Skeletal muscle tissue (tissue), 4 donors: ENCODE measurements around the gene ZYX. TPM values are rescaled to one million over a fixed set of nuclear protein-coding genes. Genes with fewer than 3 reads are reported as not detected.
A peak's percentile ranks its signal among the peaks of the same experiment; 100 is the strongest.

Source experiments
- H3K27ac ChIP-seq: one replicate; pipeline ENCODE4 v1.7.0; 2013; ENCODE audit warnings: mild to moderate bottlenecking, low read depth, low read length, inconsistent platforms
- H3K27me3 ChIP-seq, 3 donors: one replicate each; pipeline ENCODE4 v1.7.0; 2013; ENCODE audit warnings: low read length in 3 of 3; ENCODE audit not compliant: control insufficient read depth in 3 of 3, insufficient read depth in 3 of 3
- H3K36me3 ChIP-seq, 3 donors: one replicate each; pipeline ENCODE4 v1.7.0; 2013; ENCODE audit warnings: low read length in 3 of 3; ENCODE audit not compliant: control insufficient read depth in 3 of 3, insufficient read depth in 3 of 3
- H3K4me1 ChIP-seq, 3 donors: one replicate each; pipeline ENCODE4 v1.7.0; 2013; ENCODE audit warnings: low read length in 3 of 3, mild to moderate bottlenecking in 3 of 3; ENCODE audit not compliant: control insufficient read depth in 3 of 3, insufficient read depth in 3 of 3
- H3K4me3 ChIP-seq, 3 donors: one replicate each; pipeline ENCODE4 v1.7.0; 2013; ENCODE audit warnings: low read length in 3 of 3
- H3K9ac ChIP-seq, 3 donors: one replicate each; pipeline ENCODE4 v1.7.0; 2013; ENCODE audit warnings: low read length in 3 of 3, mild to moderate bottlenecking in 3 of 3, moderate library complexity in 2 of 3, low read depth in 1 of 3
- H3K9me3 ChIP-seq, 3 donors: one replicate each; pipeline ENCODE4 v1.7.0; 2013; ENCODE audit warnings: low read length in 3 of 3; ENCODE audit not compliant: control insufficient read depth in 3 of 3
- total RNA-seq: library from RNA; depleted of rRNA; stranded (reverse); fragments of >200 nt; gene quantifications from one replicate; pipeline ENCODE4 v1.2.3, GENCODE V29; 2014
- donor health status: Osteomylitis.

Gene ZYX
- total RNA-seq, 1 donor from 2014 or later: 17.7 TPM

DNA sequence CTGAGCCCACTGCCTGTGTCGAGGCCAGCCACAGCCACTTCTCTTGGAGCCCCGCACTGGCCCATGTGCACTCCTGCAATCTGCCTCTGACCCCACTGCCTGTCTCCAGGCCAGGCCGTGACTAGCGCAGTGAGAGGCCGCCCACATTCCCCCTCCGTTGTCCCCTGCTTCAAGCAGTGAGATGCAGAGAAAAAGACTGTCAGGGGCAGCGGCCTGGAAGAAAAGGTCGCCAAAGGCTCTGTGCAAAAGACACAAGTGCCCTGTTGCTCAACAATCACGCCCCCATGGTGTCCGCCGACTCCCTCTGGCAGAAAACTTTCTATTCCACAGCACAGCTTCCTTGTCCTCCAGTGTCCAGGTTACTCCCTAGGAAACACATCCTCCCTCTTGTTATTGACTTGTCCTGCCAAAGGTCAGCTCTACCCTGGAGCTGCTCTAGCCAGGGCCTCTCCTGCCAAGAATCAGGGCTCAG lies 28.6 kb upstream of the ZYX start:
- Histone ChIP-seq H3K4me1 (no peaks in the 10 kb centered on the region), H3K9ac (no peak overlapping the region), H3K4me3 (no peak overlapping the region), H3K9me3 (no peaks in the 10 kb centered on the region), H3K36me3 (peaks cover 11 to 25% (median 20%) of the 10 kb centered on the region in 3 donors), H3K27ac (no peak overlapping the region), H3K27me3 (no peaks in the 10 kb centered on the region)

DNA sequence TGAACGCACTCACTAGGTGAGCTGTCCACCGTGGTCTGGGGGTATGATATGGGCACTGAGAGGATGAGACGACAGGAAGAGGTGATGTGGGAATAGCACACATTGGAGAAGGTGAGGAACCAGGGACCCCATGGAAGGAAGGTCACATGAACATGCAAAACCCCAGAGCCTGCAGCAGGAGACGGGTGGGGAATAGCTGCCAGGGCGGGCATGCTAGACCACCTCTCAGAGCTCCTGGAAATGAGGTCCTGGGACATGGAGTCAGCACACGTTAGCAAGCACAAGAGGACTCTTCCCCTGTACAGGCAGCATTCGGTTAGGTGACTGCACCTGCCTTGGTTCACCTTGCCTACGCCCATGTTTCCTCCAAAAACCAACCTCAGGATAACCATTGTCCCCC lies 26.8 kb upstream of the ZYX start:
- no peak overlapping the region for H3K27ac ChIP-seq
- no peak overlapping the region for H3K9ac ChIP-seq
- H3K36me3 ChIP-seq: peaks cover 4 to 22% (median 10%) of the 10 kb centered on the region in 3 donors
- H3K9me3 ChIP-seq: no peaks in the 10 kb centered on the region
- H3K4me3 ChIP-seq: no peak overlapping the region
- no peaks in the 10 kb centered on the region for H3K4me1 ChIP-seq
- peaks cover 0 to 3% (median 2%) of the 10 kb centered on the region in 3 donors for H3K27me3 ChIP-seq

DNA sequence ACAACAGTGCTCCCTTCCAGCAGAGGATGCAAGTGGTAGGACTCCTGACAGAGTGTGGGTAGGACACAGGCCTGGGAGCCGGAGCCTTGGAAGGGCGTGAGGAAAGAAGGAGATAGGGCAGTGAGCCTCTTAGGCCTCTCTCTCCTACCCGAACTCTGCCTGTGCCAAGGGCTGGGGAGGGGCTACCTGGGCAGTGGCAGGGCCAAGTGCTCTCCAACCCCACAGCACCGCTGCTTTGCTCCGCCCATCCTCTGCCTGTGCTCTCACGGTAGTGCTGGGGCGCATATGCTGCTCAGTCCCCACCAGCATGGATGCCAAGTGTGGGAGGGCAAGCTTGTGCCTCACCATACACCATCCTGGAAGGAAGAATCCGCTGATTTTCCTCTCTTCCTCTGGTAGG lies 26.2 kb upstream of the ZYX start:
- H3K27ac ChIP-seq: no peak overlapping the region
- H3K27me3 ChIP-seq: peaks cover 4 to 7% (median 5%) of the 10 kb centered on the region in 3 donors
- H3K36me3 ChIP-seq: peaks cover 0 to 17% (median 10%) of the 10 kb centered on the region in 3 donors
- H3K9me3 ChIP-seq: no peaks in the 10 kb centered on the region
- H3K4me1 ChIP-seq: no peaks in the 10 kb centered on the region
- no peak overlapping the region for H3K4me3 ChIP-seq
- no peak overlapping the region for H3K9ac ChIP-seq

DNA sequence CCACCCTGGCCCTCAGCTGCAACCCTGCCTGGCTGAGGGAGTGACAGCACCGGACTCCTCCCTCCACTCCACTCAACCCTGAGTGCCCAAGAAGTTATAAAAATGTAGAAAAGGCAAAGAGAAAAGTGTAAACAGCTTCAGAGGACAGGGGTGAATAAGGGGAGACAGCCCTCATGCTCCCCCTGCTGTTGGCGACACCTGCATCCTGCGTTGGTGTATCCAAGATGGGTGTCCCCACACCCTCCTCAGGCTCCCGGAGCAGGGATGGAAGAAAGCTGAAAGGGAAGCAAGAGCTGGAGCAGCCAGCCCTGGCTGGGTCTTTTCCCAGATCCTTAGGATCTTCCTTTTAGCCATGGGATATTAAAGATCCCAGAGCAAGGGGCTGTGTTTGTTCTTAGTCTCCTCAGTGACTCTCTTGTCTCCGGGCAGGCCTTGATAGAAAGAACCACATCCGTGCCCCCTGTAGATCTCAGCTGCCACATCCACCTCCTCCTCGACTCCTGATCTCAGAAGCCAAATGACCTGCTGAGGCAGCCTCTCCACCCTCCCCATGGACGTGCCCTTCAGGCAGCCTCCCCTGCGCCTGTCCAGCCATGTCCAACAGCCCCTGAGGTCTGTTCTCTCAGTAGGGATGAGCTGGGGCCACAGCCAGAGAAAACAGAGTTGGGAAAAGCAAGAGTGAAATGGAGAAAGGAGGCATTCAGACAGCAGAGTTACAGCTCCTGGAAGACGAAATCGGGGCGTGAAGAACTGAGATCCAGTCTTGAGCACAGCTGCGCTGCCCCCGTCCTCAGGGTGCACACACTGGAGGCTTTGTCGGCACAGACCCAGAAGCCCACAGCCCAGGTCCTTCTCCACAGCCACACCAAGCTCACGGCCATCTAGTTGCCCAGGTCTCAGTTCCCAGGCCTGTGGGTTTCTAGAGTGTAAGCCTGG lies 25.4 kb upstream of the ZYX start:
- Histone ChIP-seq H3K4me3 (no peak overlapping the region), H3K27me3 (peaks cover 8 to 14% (median 8%) of the 10 kb centered on the region in 3 donors), H3K9ac (no peak overlapping the region), H3K27ac (no peak overlapping the region), H3K4me1 (no peaks in the 10 kb centered on the region), H3K9me3 (no peaks in the 10 kb centered on the region), H3K36me3 (peaks cover 0 to 12% (median 6%) of the 10 kb centered on the region in 3 donors)

DNA sequence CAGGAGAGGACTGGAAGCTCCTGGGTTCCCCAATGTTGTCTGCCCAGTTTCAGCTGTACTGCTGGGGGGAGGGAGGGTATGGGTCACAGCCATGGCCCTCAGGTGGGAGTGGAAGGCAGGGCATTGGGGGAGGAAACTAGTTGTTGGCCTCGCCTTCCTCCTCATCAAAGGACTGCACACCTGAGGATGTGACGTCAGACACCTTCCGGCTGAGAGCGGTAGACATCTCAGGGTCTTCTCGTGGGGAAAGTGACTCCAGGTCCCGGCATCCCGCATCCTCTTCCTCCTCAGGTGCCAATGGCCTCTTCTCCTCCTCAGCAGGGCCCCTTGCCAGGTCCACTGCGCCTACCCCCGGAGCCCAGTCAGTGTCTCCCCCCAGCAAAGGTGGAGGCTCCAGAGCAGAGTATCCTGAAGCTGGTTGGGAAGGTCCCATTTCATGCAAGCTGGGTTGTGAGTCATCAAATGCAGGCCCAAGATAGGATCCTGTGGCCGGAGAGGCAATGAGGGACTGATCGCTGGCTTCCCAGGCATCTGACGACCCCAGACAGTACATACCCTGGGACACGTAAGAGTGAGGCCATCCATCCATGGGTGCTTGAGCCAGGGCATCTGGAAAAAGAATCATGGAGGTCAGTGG lies 24.6 kb upstream of the ZYX start:
- Histone ChIP-seq H3K4me1 (no peaks in the 10 kb centered on the region), H3K9me3 (no peaks in the 10 kb centered on the region), H3K4me3 (no peak overlapping the region), H3K27ac (no peak overlapping the region), H3K36me3 (peaks cover 0 to 8% (median under 1%) of the 10 kb centered on the region in 3 donors), H3K9ac (no peak overlapping the region), H3K27me3 (peaks cover 8 to 18% (median 12%) of the 10 kb centered on the region in 3 donors)

DNA sequence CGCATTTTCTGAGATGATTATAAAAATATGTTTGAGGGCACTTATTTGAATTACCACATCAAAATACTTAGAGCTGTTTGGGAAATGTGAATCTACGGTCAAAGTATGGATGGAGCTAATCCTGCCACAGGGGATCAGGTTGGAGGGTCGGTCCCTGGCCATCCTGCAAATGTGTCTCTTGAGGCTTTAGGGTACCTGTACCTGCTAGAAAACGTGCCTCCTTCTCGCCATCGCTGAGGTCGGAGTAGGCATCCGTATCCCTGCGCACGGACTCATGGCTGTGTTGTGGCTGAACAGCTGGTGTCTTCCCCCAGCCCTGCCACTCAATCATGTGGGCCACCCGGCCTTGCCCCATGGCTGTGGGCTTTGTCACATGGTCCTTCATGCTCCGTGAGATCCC lies 22.5 kb upstream of the ZYX start:
- no peaks in the 10 kb centered on the region for H3K9me3 ChIP-seq
- H3K4me3 ChIP-seq: no peak overlapping the region
- H3K27me3 ChIP-seq: peaks cover 20 to 29% (median 26%) of the 10 kb centered on the region in 3 donors

DNA sequence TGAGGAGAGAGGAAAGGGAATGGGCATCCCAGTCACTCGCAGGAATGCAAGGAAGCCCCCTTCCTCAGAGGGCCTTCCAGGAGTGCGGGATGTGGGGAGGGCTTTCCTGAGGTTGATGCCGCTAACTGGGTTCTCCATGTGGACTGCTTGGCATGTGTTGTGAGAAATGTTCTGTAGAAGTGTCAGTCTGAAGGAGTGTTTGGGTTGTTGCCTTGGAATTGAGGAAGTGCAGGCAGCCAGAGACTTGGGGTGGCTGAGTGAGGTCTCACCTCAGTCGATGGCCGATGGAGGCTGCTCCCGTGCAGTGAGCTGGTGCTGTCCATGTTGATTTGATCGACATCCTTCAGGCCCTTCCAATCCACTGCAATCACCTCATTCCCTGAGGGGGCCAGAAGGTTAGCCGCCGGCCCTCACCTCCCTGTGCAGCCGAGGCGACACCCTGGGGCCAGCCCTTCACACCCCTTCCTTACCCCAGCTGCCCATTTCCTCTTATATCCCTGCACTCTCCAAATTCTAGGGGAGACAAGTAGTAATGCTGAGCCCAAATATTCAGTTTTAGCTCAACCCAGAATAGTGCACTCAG lies 21.3 kb upstream of the ZYX start:
- Histone ChIP-seq H3K4me1 (peaks cover 0 to 6% (median 4%) of the 10 kb centered on the region in 3 donors), H3K27ac (no peak overlapping the region), H3K9ac (no peak overlapping the region), H3K9me3 (no peaks in the 10 kb centered on the region), H3K27me3 (peaks cover 20 to 38% (median 32%) of the 10 kb centered on the region in 3 donors), H3K4me3 (no peak overlapping the region), H3K36me3 (no peaks in the 10 kb centered on the region)

More for the DNA sequence above, 22.5 kb upstream of the ZYX start:
- no peaks in the 10 kb centered on the region for H3K36me3 ChIP-seq
- peaks cover 0 to 6% (median 4%) of the 10 kb centered on the region in 3 donors for H3K4me1 ChIP-seq
- no peak overlapping the region for H3K9ac ChIP-seq
- H3K27ac ChIP-seq: no peak overlapping the region

DNA sequence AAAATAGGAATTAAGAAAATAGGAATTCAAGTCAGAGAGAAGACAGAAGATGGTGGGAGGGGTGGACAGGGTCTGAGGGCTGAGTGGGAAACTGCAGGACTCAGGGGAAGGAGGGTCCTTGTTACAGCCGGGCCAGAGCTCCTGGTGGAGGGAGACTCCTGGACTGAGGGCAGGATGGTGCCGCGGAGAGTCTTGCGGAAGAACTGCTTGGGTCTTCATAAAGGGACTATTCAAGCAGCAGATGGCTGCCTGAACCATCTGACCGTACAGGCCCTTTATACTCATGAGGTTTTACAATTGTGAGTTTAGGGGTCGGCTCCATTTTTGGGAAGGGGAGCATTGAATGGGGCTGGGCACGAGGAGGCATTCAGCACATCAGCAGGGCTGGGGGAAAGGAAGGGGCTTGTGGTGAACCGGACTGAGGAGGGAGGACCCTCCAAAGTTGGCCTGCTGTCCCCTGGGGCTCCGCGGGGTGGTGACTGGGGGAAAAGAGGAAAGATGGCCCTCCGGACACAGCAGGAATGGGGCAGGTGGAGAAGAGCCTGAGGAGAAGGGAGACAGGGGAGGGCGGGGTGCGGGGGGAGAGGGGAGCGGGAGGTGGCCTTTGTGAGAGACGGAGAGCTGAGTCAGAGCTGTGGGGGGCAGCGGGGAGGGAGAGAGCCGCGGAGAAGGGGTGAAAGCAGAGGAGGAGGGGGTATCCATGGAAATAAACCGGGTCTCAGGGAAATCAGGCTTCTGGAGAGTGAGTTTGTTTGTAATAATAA lies 20.2 kb upstream of the ZYX start:
- no peaks in the 10 kb centered on the region for H3K9me3 ChIP-seq
- no peak overlapping the region for H3K9ac ChIP-seq
- peaks cover 0 to 6% (median 4%) of the 10 kb centered on the region in 3 donors for H3K4me1 ChIP-seq
- H3K27me3 ChIP-seq: peaks cover 20 to 38% (median 36%) of the 10 kb centered on the region in 3 donors
- no peak overlapping the region for H3K27ac ChIP-seq
- no peak overlapping the region for H3K4me3 ChIP-seq
- no peaks in the 10 kb centered on the region for H3K36me3 ChIP-seq

DNA sequence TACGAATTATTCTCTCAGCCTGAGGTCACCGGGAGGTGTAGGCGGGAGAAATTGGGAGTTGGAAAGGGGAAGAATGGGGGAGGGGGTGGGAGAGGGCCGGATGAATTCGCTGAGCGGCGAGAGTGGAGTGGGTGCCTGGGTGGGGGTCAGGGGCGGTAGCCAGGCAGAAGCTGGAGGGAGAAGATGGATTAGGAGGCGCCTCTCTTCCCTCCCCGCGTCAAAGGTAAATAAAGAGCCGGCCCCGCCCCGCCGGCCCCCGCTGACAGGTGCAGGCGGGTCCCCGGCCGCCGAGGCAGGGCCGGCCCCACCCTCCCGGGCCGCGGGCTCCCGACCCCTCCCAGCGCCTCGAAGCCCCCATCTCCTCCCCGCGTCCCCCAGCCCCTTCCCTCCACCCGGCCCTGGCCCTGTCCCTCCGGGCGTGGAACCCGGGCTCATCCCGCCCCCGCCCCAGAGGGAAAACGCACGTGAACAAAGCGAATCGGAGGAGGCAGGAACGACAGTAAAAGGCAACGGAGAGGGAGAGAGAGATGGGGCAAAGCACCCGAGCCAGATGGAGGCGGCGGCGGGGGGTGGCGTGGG lies 19.5 kb upstream of the ZYX start:
- peak overlapping the region in 2 of 3 donors; percentile 73 for H3K4me3 ChIP-seq
- H3K9me3 ChIP-seq: no peaks in the 10 kb centered on the region
- H3K36me3 ChIP-seq: no peaks in the 10 kb centered on the region
- peaks cover 0 to 6% (median 4%) of the 10 kb centered on the region in 3 donors for H3K4me1 ChIP-seq
- H3K9ac ChIP-seq: no peak overlapping the region
- no peak overlapping the region for H3K27ac ChIP-seq
- H3K27me3 ChIP-seq: peaks cover 20 to 38% (median 36%) of the 10 kb centered on the region in 3 donors
